ENCODE measurements around the gene TMEM244.

Gene TMEM244

DNA sequence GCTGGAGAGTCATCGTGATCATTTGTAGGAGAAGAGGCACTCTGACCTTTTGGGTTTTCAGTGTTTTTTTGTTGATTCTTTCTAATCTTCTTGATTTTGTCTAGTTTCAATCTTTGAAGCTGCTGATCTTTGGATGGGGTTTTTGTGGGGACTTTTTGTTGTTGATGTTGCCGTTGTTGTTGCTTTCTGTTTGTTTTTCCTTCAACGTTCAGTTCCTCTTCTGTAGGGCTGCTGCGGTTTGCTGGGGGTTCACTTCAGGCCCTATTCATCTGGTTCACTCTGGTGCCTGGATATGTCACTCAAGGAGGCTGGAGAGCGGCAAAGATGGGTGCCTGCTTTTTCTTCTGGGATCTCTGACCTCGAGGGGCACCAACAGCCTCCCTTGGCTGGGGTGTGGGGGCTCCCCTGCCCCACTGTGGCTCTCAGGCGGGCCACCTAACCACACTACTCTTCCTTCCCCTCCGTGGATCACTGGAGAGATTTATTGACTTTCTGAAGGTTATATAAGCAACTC is 21.5 kb upstream of the TMEM244 start:
- TF ChIP-seq, protein P1, sequence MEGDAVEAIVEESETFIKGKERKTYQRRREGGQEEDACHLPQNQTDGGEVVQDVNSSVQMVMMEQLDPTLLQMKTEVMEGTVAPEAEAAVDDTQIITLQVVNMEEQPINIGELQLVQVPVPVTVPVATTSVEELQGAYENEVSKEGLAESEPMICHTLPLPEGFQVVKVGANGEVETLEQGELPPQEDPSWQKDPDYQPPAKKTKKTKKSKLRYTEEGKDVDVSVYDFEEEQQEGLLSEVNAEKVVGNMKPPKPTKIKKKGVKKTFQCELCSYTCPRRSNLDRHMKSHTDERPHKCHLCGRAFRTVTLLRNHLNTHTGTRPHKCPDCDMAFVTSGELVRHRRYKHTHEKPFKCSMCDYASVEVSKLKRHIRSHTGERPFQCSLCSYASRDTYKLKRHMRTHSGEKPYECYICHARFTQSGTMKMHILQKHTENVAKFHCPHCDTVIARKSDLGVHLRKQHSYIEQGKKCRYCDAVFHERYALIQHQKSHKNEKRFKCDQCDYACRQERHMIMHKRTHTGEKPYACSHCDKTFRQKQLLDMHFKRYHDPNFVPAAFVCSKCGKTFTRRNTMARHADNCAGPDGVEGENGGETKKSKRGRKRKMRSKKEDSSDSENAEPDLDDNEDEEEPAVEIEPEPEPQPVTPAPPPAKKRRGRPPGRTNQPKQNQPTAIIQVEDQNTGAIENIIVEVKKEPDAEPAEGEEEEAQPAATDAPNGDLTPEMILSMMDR (IDR thresholded peaks at IDR 0.05): no peak

DNA sequence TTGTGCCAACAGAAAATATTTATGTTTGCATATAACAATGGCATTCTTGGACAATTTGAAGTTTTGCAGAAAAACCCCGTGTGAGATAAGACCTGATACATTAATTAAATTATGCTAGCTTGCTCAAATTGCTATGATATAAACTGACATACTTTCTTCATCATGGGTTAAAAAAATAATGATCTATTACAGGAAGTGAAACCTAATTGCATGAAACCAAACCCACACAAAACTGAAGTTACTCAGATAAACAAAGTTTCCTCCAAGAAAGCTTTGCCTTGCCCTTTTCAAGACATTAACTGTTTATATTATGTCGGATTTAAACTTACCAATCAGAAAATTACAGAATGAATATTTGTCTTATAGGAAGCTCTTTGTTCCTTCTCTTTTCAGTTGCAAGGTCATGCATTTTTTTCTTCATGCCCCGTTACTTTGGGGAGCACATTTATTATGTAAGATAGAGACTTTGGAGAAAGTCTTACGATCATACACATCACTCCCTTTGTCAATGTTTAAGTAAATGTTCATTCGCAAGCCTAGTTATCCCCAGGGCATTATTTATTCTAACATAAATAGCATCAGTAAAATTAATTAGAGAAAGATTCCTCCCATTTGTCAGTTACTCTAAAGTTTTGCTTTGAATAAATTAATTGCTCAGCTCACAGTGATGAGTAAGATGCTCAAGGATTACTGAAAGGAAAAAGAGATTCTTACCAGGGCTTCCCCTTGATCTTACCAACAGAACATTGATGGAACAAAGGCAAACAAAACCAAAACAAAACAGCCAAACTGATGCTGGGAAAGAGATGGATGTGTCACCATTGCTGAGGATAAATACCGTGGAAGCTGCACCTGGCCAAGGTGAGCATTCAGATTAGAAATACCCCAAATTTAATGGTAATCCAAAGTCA is 14.8 kb upstream of the TMEM244 start:
- TF ChIP-seq, protein P1 (IDR thresholded peaks at IDR 0.05): no peak

DNA sequence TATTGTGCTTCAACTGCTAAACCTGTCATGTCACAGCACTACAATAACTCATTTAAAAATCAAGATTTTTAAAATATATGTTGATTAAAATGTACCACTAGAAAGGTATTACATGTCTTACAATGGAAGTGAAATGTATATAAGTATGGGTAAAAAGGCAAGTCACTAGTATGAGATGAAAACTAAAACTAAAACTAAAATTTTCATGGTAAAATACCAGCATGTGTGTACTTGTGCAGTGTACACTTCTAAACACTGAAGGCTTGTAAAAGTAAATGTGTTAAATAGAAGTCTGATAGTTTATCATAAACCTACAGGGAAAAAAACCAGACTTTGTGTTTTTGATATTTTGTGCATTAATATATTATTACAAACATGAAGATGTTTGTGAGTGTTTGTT is 13.7 kb upstream of the TMEM244 start:
- TF ChIP-seq, protein P1 (IDR thresholded peaks at IDR 0.05): no peak

DNA sequence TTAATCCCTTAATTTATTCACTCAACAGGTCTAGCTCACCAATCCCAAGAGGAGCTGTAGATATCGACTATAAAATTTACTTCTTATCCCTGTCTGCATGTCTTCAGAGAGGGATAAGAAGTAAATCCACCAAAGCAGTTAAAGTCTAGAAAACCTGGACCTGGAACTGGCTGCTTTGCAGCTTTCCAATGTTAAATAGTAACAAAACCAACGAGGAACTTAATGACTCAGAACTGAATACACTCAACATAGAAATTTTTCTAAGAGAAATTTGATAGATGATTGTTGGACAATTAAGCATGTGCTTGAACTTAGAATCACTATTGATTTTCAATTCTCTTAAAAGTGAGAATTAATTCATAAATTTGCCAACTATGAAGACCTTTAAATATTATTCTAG is 11.5 kb upstream of the TMEM244 start:
- TF ChIP-seq, protein P1 (IDR thresholded peaks at IDR 0.05): no peak

DNA sequence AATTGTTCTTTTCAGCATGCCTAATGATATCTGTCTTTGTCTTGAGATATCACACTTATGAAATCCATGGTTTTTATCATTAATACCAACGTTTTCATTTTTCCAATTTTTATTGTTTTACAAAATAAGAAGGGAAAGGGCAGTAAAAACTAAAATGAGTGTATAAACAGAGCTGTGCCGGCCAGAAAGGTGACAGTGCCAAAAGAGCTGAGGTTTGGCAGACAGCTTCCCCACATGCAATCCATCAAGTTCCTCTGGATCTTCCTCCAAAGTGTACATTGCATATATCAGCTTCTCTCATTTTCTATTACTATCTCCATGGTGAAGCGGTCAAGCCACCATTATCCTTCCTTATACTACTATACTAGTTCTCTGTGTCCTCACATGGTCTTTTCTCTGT is 10.1 kb upstream of the TMEM244 start:
- TF ChIP-seq, protein P1 (IDR thresholded peaks at IDR 0.05): no peak

DNA sequence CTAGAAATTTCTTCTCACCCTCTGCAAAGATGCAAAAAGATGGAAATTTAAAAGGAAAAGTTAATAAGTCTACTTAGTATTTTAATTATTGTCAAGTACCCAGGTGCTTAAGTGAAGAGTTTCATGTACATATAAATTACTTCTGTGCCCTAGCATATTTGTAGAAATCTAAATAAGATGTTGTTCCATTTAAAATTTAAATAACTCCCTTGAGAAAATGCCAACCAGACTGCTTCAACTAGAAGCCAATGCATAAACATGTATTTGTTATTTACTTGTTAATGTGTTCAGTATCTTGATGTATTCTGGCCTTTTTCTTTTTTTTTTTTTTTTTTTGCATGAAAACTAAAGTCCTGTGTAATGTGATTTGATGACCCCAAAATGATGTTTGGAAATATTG is 6.3 kb upstream of the TMEM244 start:
- TF ChIP-seq, protein P1 (IDR thresholded peaks at IDR 0.05): no peak

DNA sequence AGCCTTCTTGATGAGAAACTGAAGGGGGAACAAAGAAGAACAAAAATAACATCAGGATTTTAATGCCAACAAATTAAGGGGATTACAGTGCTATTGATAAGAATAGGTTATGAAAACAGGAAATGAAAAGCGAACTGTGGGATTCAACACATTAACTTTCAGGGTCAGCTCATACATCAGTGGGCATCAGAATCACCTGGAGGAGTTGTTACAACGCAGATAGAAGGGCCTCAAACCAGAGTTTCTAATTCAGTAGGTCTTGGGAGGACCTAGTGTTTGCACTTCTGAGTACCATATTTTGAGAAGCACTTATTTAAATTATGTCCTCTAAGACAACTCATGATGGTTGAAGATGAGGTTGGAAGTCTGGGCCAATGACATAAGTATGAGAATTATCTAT is 5.6 kb upstream of the TMEM244 start:
- TF ChIP-seq, protein P1 (IDR thresholded peaks at IDR 0.05): no peak
